GM18502 (cell line): ENCODE measurements around the gene PRDM2.
"Not testable (repeated sequence)": the region's sequence is repeated elsewhere in the genome, so short reads cannot be mapped to it uniquely, and the experiment has no call there.

Experiments used
- ATAC-seq: cut with Tn5 transposase; IDR thresholded peaks from one replicate; pipeline ENCODE4 v1.9.1; 2021; ENCODE audit warnings: mild to moderate bottlenecking; ENCODE audit not compliant: unreplicated experiment, poor library complexity

PRDM2 gene

GRCh38 chr1:13694886-13695684, 4.9 kb upstream of the PRDM2 start:
- no peak for ATAC-seq

GRCh38 chr1:13697738-13698137, 2.2 kb upstream of the PRDM2 start:
- no peak for ATAC-seq

- ATAC-seq, result no peak
Observed at GRCh38 chr1:13699510-13699909, 478 bp upstream of the PRDM2 start.

- peak; percentile 48 for ATAC-seq
Observed at GRCh38 chr1:13700521-13701270, 708 bp downstream of the PRDM2 start.

- ATAC-seq, result no peak
Observed at GRCh38 chr1:13701271-13701640, 1.3 kb downstream of the PRDM2 start.

GRCh38 chr1:13702425-13703127, 2.6 kb downstream of the PRDM2 start:
- peak; percentile 71 for ATAC-seq

- ATAC-seq, result no peak
Observed at GRCh38 chr1:13703128-13703513, 3.1 kb downstream of the PRDM2 start.

- no peak for ATAC-seq
Observed at GRCh38 chr1:13703558-13704490, 3.8 kb downstream of the PRDM2 start.

- ATAC-seq, result no peak
Observed at GRCh38 chr1:13706046-13706445, 6.1 kb downstream of the PRDM2 start.

- ATAC-seq, result no peak
Observed at GRCh38 chr1:13707164-13707563, 7.2 kb downstream of the PRDM2 start.

- ATAC-seq, result no peak
Observed at GRCh38 chr1:13708380-13708982, 8.5 kb downstream of the PRDM2 start.

GRCh38 chr1:13710086-13710485, 10.1 kb downstream of the PRDM2 start:
- no peak for ATAC-seq

- ATAC-seq, result no peak
Observed at GRCh38 chr1:13714851-13715250, 14.9 kb downstream of the PRDM2 start.

GRCh38 chr1:13715616-13716287, 15.8 kb downstream of the PRDM2 start:
- ATAC-seq, result not testable (repeated sequence)

- ATAC-seq, result no peak
Observed at GRCh38 chr1:13722808-13723360, 22.9 kb downstream of the PRDM2 start.

- ATAC-seq, result no peak
Observed at GRCh38 chr1:13723810-13724209, 23.8 kb downstream of the PRDM2 start.

GRCh38 chr1:13725714-13726175, 25.8 kb downstream of the PRDM2 start:
- peak; percentile 37 for ATAC-seq

GRCh38 chr1:13728091-13728715, 28.2 kb downstream of the PRDM2 start:
- ATAC-seq, result no peak
